Heart right ventricle (tissue), 16 donors: ENCODE results near the gene TMEM183A. TPM values are rescaled to one million over a fixed set of nuclear protein-coding genes. Genes with fewer than 3 reads are reported as not detected.

Experiments
- ATAC-seq, 8 donors: fragments of 200-7000 bp; cut with Tn5 transposase; one replicate each; pipeline ENCODE4 v1.9.1; 2020; ENCODE audit warnings: mild to moderate bottlenecking in 8 of 8, moderate library complexity in 8 of 8, moderate number of reproducible peaks in 1 of 8
- DNase-seq, 2 donors: peaks; one replicate each; pipeline ENCODE4 v3.0.0-alpha.2; 2020
- H3K27ac ChIP-seq, 10 donors: fragments of 200-600 bp; sonication (generic) in 2 of 10; one replicate each; pipeline versions ENCODE4 v1.5.0 to v1.8.0; 2020 to 2022; ENCODE audit warnings: mild to moderate bottlenecking in 3 of 10
- H3K27me3 ChIP-seq, 7 donors: fragments of 200-600 bp; one replicate each; pipeline ENCODE4 v1.8.0; 2021 to 2022; ENCODE audit warnings: mild to moderate bottlenecking in 2 of 7
- H3K36me3 ChIP-seq, 9 donors: fragments of 200-600 bp; sonication (generic) in 1 of 9; one replicate each; pipeline versions ENCODE4 v1.5.0 to v1.8.0; 2020 to 2022; ENCODE audit warnings: mild to moderate bottlenecking in 2 of 9
- H3K4me1 ChIP-seq, 9 donors: fragments of 200-600 bp; sonication (generic) in 1 of 9; one replicate each; pipeline versions ENCODE4 v1.5.0 to v1.8.0; 2020 to 2022; ENCODE audit warnings: mild to moderate bottlenecking in 4 of 9
- H3K4me3 ChIP-seq, 10 donors: fragments of 200-600 bp; sonication (generic) in 2 of 10; one replicate each; pipeline versions ENCODE4 v1.5.0 to v1.8.0; 2020 to 2022; ENCODE audit warnings: mild to moderate bottlenecking in 7 of 10, moderate library complexity in 2 of 10
- H3K9me3 ChIP-seq, 11 donors: fragments of 200-600 bp in 10 of 11; sonication (generic) in 2 of 11; one replicate each; pipeline versions ENCODE4 v1.5.0 to v1.8.0; 2013 to 2022; ENCODE audit warnings: mild to moderate bottlenecking in 2 of 11, control low read depth in 1 of 11, moderate library complexity in 1 of 11
- WGBS, 2 donors: extraction: QIAGEN DNeasy Blood & Tissue Kit; methylation state at CpG; one replicate each; pipeline ENCODE4 v1.1.7; 2013; ENCODE audit warnings: inconsistent platforms in 1 of 2; 5-methylcytosine and 5-hydroxymethylcytosine counted together
- intact Hi-C, 10 donors: fragments of 100-400 bp; cut with DNase I; formaldehyde crosslinking; loops; one replicate each; pipeline versions ENCODE4 v1.11.1 to v1.14.2; 2022
- polyA plus RNA-seq, 2 donors: library from polyadenylated mRNA; stranded (reverse); fragments of 200-250 nt; gene quantifications; one replicate each; pipeline ENCODE4 v1.2.3, GENCODE V29; 2013
- total RNA-seq, 10 donors: library from RNA; stranded (reverse); fragmentation: NEBNext Ultra II Directional in 3 of 10; extraction: Animal tissue kit (Norgen Biotek cat#: 25700) in 3 of 10; gene quantifications; one replicate each; pipeline versions ENCODE4 v1.2.1 to v1.2.4, GENCODE V29; 2021 to 2023
- TF ChIP-seq, protein P1 (sequence below), 9 donors: fragments of 200-600 bp; sonication (generic) in 2 of 9; IDR thresholded peaks; one replicate each; pipeline versions ENCODE4 v1.5.0 to v1.8.0; 2021 to 2022; ENCODE audit warnings: antibody characterized with exemption in 9 of 9, mild to moderate bottlenecking in 5 of 9, moderate library complexity in 1 of 9
- donor health status: Arrhythmogenic right ventricular cardiomyopathy.
- donor health status: ischemic (EF 13 %, LVEDD 7.1; RV severe dilation, severe dysfunction).
- donor health status: healthy with polysubstance abuse.
- donor health status: DM: no; HTN: yes; CAD: no.
- donor health status: DM: no; HTN: no; CAD: no.
- donor health status: ischemic (EF 25% LVEDD 6.9; RV normal size, moderate dysfunction).
- donor health status: ischemic (EF 25% LVEDD 5.7; RV mildly dilated, moderate dysfunction).
- donor health status: healthy.
- donor health status: DM: yes; HTN: yes; CAD: no.
- donor health status: Ischemic cardiomyopathy.
- donor health status: ischemic (EF 35%, LVEDD 5.7; RV mildly dilated, moderate dysfunction).
- donor health status: nonischemic (EF 11% LVEDD 7.7; RV severe dilation, severe dysfunction).
- donor health status: DM: yes; HTN: yes; CAD: no.
- donor health status: PGD.
- donor health status: ischemic (EF 29% LVEDD 5.4; RV normal size, mild dysfunction).
- donor health status: nonischemic (EF 23%, LVEDD 6.1; RV moderate dilation, normal function).

Gene TMEM183A
- total and polyA plus RNA-seq, 12 donors = 11.5 to 38.1 (median 21.1) TPM

- intact Hi-C loops = no loop called here
These were observed 18.5 kb downstream of the TMEM183A start for GRCh38 chr1:203025686-203026030.

GRCh38 chr1:203026031-203026665, 19.0 kb downstream of the TMEM183A start, which contains the start of gene PPFIA4:
TSS of gene PPFIA4 (plus strand) at chr1:203026491. CDS start at chr1:203039009, 12,518 bp downstream.
- peak within 1 kb of the TSS; percentile 41 to 81 (median 70) for H3K4me3 ChIP-seq
- DNase-seq (peak; percentile 86 to 89), ATAC-seq (peak; percentile 80 to 92 (median 89))
- TF ChIP-seq, protein P1, sequence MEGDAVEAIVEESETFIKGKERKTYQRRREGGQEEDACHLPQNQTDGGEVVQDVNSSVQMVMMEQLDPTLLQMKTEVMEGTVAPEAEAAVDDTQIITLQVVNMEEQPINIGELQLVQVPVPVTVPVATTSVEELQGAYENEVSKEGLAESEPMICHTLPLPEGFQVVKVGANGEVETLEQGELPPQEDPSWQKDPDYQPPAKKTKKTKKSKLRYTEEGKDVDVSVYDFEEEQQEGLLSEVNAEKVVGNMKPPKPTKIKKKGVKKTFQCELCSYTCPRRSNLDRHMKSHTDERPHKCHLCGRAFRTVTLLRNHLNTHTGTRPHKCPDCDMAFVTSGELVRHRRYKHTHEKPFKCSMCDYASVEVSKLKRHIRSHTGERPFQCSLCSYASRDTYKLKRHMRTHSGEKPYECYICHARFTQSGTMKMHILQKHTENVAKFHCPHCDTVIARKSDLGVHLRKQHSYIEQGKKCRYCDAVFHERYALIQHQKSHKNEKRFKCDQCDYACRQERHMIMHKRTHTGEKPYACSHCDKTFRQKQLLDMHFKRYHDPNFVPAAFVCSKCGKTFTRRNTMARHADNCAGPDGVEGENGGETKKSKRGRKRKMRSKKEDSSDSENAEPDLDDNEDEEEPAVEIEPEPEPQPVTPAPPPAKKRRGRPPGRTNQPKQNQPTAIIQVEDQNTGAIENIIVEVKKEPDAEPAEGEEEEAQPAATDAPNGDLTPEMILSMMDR (IDR thresholded peaks at IDR 0.05) = peak in 3 of 9 donors; percentile 18 to 29 (median 21)
- WGBS, 2 donors = 11% methylated on average over 49 to 51 of the region's 52 CpGs
- intact Hi-C loops = no loop called here
- H3K9me3 ChIP-seq = no peaks in the 10 kb centered on the region
- peaks cover 7 to 43% (median 28%) of the 10 kb centered on the region in 9 donors for H3K4me1 ChIP-seq
- H3K27me3 ChIP-seq = peaks cover 0 to 13% (median 0%) of the 10 kb centered on the region in 7 donors
- peak within 1 kb of the TSS in 9 of 10 donors; percentile 47 to 90 (median 60) for H3K27ac ChIP-seq
- peaks cover 0 to 40% (median 28%) of the 10 kb centered on the region in 9 donors for H3K36me3 ChIP-seq

More at GRCh38 chr1:203025686-203026030, 18.5 kb downstream of the TMEM183A start:
- DNase-seq (no peak), ATAC-seq (no peak)
- H3K27me3 ChIP-seq = peaks cover 0 to 13% (median 0%) of the 10 kb centered on the region in 7 donors
- TF ChIP-seq, protein P1 (IDR thresholded peaks at IDR 0.05) = no peak
- peaks cover 7 to 43% (median 28%) of the 10 kb centered on the region in 9 donors for H3K4me1 ChIP-seq
- H3K9me3 ChIP-seq = no peaks in the 10 kb centered on the region
- H3K36me3 ChIP-seq = peaks cover 0 to 45% (median 29%) of the 10 kb centered on the region in 9 donors
- peak overlapping the region in 9 of 10 donors; percentile 47 to 90 (median 59) for H3K27ac ChIP-seq
- H3K4me3 ChIP-seq = peak overlapping the region in 7 of 10 donors; percentile 55 to 81 (median 70)

DNA sequence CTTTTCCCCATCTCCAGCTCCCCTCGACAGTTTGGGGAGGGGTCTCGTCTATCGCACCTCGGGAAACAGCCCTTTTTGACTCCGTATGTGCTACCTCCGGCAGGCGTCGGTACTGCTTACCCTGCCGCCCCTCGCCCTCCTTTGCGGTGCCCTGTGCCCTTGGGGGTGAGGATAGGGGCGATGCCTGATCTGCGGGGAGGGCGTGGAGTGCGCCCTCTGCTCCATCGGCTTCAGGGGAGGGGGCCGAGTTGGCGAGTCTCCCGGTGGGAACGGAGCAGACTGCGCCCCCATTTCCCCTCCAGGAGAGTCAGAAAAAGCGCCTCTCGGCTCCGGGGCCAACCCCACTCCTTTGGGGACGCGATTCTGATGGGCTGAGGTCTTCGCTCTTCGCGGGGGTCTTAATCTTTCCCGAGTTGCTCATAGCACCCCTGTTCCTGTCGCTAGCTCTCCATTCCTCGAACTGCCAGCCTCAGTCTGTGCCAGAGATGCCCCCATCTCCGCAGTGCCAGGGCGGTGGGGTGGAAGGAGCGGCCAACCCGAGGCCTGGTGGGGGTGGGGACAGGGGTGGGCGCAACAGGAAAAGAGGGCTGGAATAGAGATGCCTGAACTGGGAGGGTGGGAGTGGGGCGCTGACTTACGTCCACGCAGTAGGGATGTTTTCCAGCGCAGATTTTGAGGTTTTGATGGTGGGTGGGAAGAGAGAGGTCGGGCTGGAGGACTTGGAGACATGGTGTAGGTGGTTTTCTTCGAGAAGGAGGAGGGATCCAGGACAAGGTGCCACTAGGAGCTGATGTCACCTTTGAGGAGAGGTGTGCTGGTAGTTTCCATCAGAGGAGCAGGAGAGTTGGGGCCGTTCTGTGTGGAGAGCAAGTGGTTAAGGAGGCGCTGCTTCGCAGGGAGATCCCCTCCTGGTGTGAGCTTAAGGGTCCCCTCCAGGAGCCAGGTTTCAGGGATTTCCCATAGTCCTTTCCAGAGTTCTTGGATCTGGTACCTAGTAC, 19.8 kb downstream of the TMEM183A start:
- H3K4me1 ChIP-seq = peaks cover 7 to 43% (median 28%) of the 10 kb centered on the region in 9 donors
- WGBS, 2 donors = 7 to 8% methylated on average over 46 of the region's 46 CpGs
- intact Hi-C loops = no loop called here
- H3K27ac ChIP-seq = peak overlapping the region in 7 of 10 donors; percentile 50 to 90 (median 64)
- ATAC-seq (peak in 7 of 8 donors; percentile 6 to 46 (median 18)), DNase-seq (peak in 1 of 2 donors; percentile 29)
- TF ChIP-seq, protein P1 (IDR thresholded peaks at IDR 0.05) = no peak
- peak overlapping the region; percentile 41 to 81 (median 70) for H3K4me3 ChIP-seq
- H3K36me3 ChIP-seq = peaks cover 0 to 32% (median 19%) of the 10 kb centered on the region in 9 donors
- peaks cover 0 to 13% (median 0%) of the 10 kb centered on the region in 7 donors for H3K27me3 ChIP-seq
- no peaks in the 10 kb centered on the region for H3K9me3 ChIP-seq
